GM23248 (cell line): ENCODE measurements around the gene IFNLR1. TPM values are rescaled to one million over a fixed set of nuclear protein-coding genes. Genes with fewer than 3 reads are reported as not detected.
A peak's percentile ranks its signal among the peaks of the same experiment; 100 is the strongest.

ENCODE experiments used
- DNase-seq: peaks from one replicate; pipeline ENCODE4 v3.0.0-alpha.2; 2015
- H2AFZ ChIP-seq: fragments of 200-600 bp; sonication (generic); 2 replicates; pipeline ENCODE4 v1.6.1; 2016; ENCODE audit warnings: antibody characterized with exemption
- H3F3A ChIP-seq: fragments of 200-600 bp; sonication (generic); 2 replicates; pipeline ENCODE4 v1.6.1; 2016; ENCODE audit warnings: mild to moderate bottlenecking, antibody characterized with exemption, mixed run types; ENCODE audit not compliant: insufficient read depth
- H3K27ac ChIP-seq: fragments of 200-600 bp; sonication (generic); 2 replicates; pipeline ENCODE4 v1.5.1; 2016; ENCODE audit warnings: mild to moderate bottlenecking
- H3K27me3 ChIP-seq: fragments of 200-600 bp; sonication (generic); replicated peaks from 2 replicates; pipeline ENCODE4 v1.6.1; 2016; ENCODE audit warnings: mild to moderate bottlenecking; ENCODE audit not compliant: insufficient read depth
- H3K36me3 ChIP-seq: fragments of 200-600 bp; sonication (generic); 2 replicates; pipeline ENCODE4 v1.6.1; 2016; ENCODE audit warnings: low read depth, mild to moderate bottlenecking
- H3K4me1 ChIP-seq: fragments of 200-600 bp; sonication (generic); 2 replicates; pipeline ENCODE4 v1.6.1; 2016; ENCODE audit warnings: mild to moderate bottlenecking; ENCODE audit not compliant: insufficient read depth
- H3K4me2 ChIP-seq: fragments of 200-600 bp; sonication (generic); one replicate; pipeline ENCODE4 v1.6.1; 2016; ENCODE audit warnings: mild to moderate bottlenecking; ENCODE audit not compliant: unreplicated experiment
- H3K4me3 ChIP-seq: fragments of 200-600 bp; sonication (generic); 2 replicates; pipeline ENCODE4 v1.5.1; 2016; ENCODE audit warnings: mild to moderate bottlenecking
- H3K79me2 ChIP-seq: fragments of 200-600 bp; sonication (generic); 2 replicates; pipeline ENCODE4 v1.6.1; 2016; ENCODE audit warnings: mild to moderate bottlenecking; ENCODE audit not compliant: insufficient read depth
- H3K9ac ChIP-seq: fragments of 200-600 bp; sonication (generic); 2 replicates; pipeline ENCODE4 v1.6.1; 2016; ENCODE audit warnings: mild to moderate bottlenecking
- H3K9me2 ChIP-seq: fragments of 200-600 bp; sonication (generic); 2 replicates; pipeline ENCODE4 v1.6.1; 2016; ENCODE audit warnings: mixed run types, mild to moderate bottlenecking, moderate library complexity; ENCODE audit not compliant: insufficient read depth
- H3K9me3 ChIP-seq: fragments of 200-600 bp; sonication (generic); one replicate; pipeline ENCODE4 v1.6.1; 2017; ENCODE audit warnings: low read depth
- H4K20me1 ChIP-seq: fragments of 200-600 bp; sonication (generic); 2 replicates; pipeline ENCODE4 v1.6.0; 2016; ENCODE audit not compliant: insufficient read depth
- EZH2 ChIP-seq: fragments of 200-600 bp; sonication (generic); IDR thresholded peaks from 2 replicates; pipeline ENCODE4 v1.6.1; 2018; ENCODE audit warnings: antibody characterized with exemption, mild to moderate bottlenecking; ENCODE audit not compliant: insufficient read depth, poor library complexity, severe bottlenecking
- EZH2phosphoT487 ChIP-seq: fragments of 200-600 bp; sonication (generic); IDR thresholded peaks from 2 replicates; pipeline ENCODE4 v1.6.1; 2018; ENCODE audit warnings: antibody characterized with exemption, moderate library complexity, mild to moderate bottlenecking, low read depth; ENCODE audit not compliant: insufficient read depth
- WGBS, 2 experiments: methylation state at CpG; one replicate each; pipeline ENCODE4 v1.1.6; 2015 to 2017; ENCODE audit warnings: low lambda C conversion rate in 2 of 2, low coverage in 1 of 2; ENCODE audit errors: missing lambda C conversion rate in 2 of 2; 5-methylcytosine and 5-hydroxymethylcytosine counted together
- in situ Hi-C: fragments of 300-500 bp; cut with MboI; formaldehyde crosslinking; loops from 2 replicates; pipeline ENCODE4 v1.15.0; 2020
- polyA plus RNA-seq: library from polyadenylated mRNA; unstranded; fragments of >200 nt; fragmentation: Nextera tagmentation; extraction: Ambion mirVana; gene quantifications from 2 replicates; pipeline ENCODE4 v1.2.1, GENCODE V29; 2016
- total RNA-seq: library from RNA; depleted of rRNA; stranded (reverse); fragments of >200 nt; shearing (Covaris generic); gene quantifications from 2 replicates; pipeline ENCODE4 v1.2.3, GENCODE V29; 2014; rRNA removed

IFNLR1 gene
- total RNA-seq = not detected in 2 replicates
- not detected in 2 replicates for polyA plus RNA-seq

- Histone ChIP-seq H3K27me3 (peaks cover 4% of the 10 kb centered on the region), H3K4me2 (peak within 1 kb of the TSS; percentile 62), H3K9me2 (no peaks in the 10 kb centered on the region), H3K4me1 (no peaks in the 10 kb centered on the region; the same call in 1 of the 2 replicates), H2AFZ (peak within 1 kb of the TSS; percentile 76), H3K9me3 (no peaks in the 10 kb centered on the region), H3K9ac (peak within 1 kb of the TSS; percentile 46), H4K20me1 (no peaks in the 10 kb centered on the region), H3F3A (peaks cover 6% of the 10 kb centered on the region; the same call in 1 of the 2 replicates), H3K27ac (no peak within 1 kb of the TSS), H3K36me3 (no peaks in the 10 kb centered on the region), H3K4me3 (peak within 1 kb of the TSS; percentile 70), H3K79me2 (no peaks in the 10 kb centered on the region)
- peak; percentile 63 for DNase-seq
- 4 to 6% methylated on average over 35 to 61 of the region's 74 CpGs for WGBS, 2 experiments
- TF ChIP-seq EZH2phosphoT487 = no peak
- TF ChIP-seq EZH2 = no peak
- in situ Hi-C loops = no loop called here
These were observed at the start of gene IFNLR1 for GRCh38 chr1:24186993-24187790. IFNLR1 (minus strand) TSS chr1:24187289; CDS start chr1:24187248, 41 bp downstream.

- TF ChIP-seq EZH2phosphoT487 (no peak), EZH2 (no peak)
- Histone ChIP-seq H3K79me2 (no peaks in the 10 kb centered on the region), H3K27me3 (no peaks in the 10 kb centered on the region), H2AFZ (no peak overlapping the region), H3K9ac (no peak overlapping the region), H3F3A (peaks cover 10% of the 10 kb centered on the region; the same call in 1 of the 2 replicates), H3K4me3 (no peak overlapping the region), H3K9me3 (no peaks in the 10 kb centered on the region), H3K4me2 (peak overlapping the region; percentile 24), H3K36me3 (no peaks in the 10 kb centered on the region), H3K9me2 (no peaks in the 10 kb centered on the region), H3K27ac (no peak overlapping the region), H4K20me1 (no peaks in the 10 kb centered on the region), H3K4me1 (peaks cover 12% of the 10 kb centered on the region)
- 64 to 67% methylated on average over 16 to 17 of the region's 17 CpGs for WGBS, 2 experiments
- in situ Hi-C loops = no loop called here
- peak; percentile 16 for DNase-seq
These were observed 49.1 kb upstream of the IFNLR1 start for GRCh38 chr1:24235921-24236788.

GRCh38 chr1:24233684-24234600 lies 46.9 kb upstream of the IFNLR1 start:
- no peak overlapping the region for H3K4me3 ChIP-seq
- no peak overlapping the region for H3K4me2 ChIP-seq
- WGBS, 2 experiments = 56 to 59% methylated on average over 9 of the region's 9 CpGs
- no peaks in the 10 kb centered on the region for H3K9me2 ChIP-seq
- H3K27ac ChIP-seq = no peak overlapping the region
- H2AFZ ChIP-seq = 0 out of 2 replicates have a peak overlapping the region, but pooled peaks have one; percentile 5
- H3K9ac ChIP-seq = no peak overlapping the region
- no peaks in the 10 kb centered on the region for H3K9me3 ChIP-seq
- H3F3A ChIP-seq = peaks cover 10% of the 10 kb centered on the region; the same call in 1 of the 2 replicates
- in situ Hi-C loops = no loop called here
- peak; percentile 48 for DNase-seq
- no peaks in the 10 kb centered on the region for H3K27me3 ChIP-seq
- TF ChIP-seq EZH2 (no peak), EZH2phosphoT487 (no peak)
- H3K79me2 ChIP-seq = no peaks in the 10 kb centered on the region
- peaks cover 12% of the 10 kb centered on the region for H3K4me1 ChIP-seq
- H4K20me1 ChIP-seq = no peaks in the 10 kb centered on the region
- no peaks in the 10 kb centered on the region for H3K36me3 ChIP-seq
